Stimulated activated CD4-positive, alpha-beta T cell treated with anti-CD3 and anti-CD28 coated beads, Interleukin-4, amount 100 ng/mL, for 48 hours (primary cell): ENCODE measurements around the gene MACROD1.

Experiments used
- DNase-seq, 2 donors: peaks; one replicate each; pipeline ENCODE4 v3.0.0-alpha.2; 2020; ENCODE audit warnings: low read depth in 2 of 2

The MACROD1 gene

DNA sequence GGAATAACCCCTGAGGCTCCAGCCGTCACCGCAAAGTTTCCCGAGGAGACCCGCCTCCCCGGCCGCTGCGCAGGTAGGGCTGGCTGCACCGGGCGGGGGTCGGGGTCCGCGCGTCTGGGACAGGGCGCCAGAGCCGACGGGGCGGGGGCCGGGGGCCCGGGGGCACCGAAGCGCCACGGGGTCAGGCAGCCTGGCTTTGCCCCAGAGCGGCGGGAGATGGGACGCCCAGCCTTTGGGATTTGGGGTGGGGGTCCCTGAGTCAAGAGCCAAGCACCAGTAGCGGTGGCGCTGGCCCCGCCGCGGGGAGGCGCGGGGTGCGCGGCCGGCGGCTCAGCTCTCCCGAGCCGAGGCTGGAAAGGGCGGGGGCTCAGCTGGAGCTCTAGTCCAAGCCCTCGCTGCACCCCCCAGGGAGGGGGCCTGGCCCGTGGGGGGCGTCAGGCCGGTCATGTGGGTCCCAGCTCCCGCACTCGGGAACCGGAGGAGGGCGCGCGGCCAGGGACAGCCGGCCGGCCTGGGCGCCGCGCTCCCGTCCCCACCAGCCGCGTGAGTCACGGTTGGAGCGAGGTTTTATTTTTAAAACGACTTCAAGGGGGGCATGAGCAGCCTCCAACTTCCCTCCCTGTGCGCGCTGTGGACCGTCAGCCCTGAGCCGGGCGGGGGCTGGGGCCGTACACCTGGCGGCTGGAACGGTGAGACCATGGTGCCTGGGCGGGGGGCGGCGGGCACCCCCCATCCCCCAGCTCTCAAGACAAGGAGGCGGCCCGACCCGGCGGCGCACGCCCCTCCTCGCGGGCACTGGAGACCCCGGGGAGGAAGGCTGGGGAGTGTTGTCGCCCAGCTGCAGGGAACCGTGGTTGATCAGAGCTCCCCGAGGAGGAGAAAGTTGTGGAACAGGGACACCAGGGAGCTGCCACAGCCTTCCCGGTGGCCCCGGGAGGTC, 129.6 kb downstream of the MACROD1 start:
- DNase-seq, result no peak

DNA sequence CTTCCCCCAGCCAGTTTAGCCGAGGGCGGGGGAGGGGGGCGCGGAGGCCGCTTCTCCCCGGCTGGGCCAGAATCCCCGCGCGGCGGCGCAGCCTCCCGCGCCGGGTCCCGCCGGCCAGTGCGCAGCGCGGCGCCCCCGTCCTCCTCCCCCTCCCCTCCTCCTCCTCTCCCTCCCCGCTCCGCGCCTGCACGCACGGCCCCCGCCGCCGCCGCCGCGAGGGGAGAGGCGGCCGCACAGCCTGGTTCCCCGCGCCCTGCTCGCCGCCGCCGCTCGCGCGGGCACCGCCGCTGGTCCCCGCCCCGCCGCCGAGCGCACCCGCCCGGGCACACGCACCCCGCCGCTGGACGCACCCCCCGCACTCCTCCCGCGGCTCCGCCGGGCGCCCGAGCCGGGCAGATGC, 130.3 kb downstream of the MACROD1 start, which contains the start of gene FLRT1:
FLRT1 (plus strand) TSS at position 356 of the 400 bp plus-strand sequence. CDS start 80,337 bp downstream, outside the sequence.
- no peak for DNase-seq

DNA sequence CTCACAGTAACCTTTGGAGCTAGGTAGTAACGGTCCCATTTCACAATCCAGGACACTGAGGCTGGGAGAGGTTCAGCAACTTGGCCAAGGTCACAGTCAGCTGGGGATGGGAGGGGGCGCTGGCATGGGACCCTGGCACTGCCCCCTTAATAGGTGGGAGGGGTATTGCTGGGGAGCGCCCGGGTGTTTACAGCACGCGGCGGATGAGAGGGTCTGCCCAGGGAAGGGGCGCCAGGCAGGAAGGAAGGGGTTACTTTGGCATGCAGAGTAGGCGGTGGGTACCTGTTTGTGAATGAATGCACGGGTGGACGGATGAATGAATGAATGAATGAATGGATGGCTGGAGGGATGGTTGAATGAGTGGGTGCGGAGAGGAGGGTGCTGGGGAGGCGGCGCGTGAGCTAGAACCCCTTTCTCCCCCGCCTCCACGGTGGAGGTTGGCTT, 130.8 kb downstream of the MACROD1 start:
- DNase-seq, result no peak

DNA sequence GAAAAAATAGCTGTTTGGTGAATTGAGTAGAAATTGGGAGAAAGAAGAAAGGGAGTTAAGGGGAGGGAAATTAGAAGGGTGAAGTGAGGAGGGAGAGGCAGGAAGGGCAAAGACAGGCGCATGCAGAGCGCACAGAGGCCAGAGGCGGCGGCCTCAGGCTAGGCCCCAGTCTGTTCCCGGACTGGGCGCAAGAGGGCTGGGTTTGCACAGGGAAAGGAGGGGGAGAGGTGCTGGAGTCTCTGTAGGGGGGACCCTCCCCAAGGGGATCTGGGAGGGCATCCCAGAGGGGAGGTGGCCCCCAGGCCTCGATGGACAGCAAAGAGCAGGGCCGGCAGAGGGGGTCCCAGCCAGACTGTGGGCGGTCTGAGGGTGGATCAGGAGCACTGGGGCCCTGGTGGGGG, 131.5 kb downstream of the MACROD1 start:
- no peak for DNase-seq

DNA sequence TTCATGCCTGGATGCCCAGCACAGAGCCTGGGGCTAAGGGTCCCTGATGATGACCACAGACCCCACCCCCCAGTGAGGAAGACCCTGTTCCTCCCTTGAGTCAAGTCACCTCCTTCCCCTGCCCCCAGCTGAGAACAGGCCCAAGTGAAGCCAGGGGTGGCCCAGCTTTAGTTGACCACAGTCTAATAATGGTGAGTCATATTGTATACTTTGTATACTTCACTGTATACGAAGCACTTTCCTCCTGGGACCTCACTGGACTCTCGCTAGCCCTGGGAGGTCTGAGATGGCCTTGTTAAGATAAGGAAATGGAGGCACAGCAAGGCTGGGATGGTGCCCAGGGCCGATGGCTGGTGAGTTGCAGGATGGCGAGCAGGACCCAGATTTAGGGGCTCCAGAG, 133.9 kb downstream of the MACROD1 start:
- DNase-seq, result no peak

DNA sequence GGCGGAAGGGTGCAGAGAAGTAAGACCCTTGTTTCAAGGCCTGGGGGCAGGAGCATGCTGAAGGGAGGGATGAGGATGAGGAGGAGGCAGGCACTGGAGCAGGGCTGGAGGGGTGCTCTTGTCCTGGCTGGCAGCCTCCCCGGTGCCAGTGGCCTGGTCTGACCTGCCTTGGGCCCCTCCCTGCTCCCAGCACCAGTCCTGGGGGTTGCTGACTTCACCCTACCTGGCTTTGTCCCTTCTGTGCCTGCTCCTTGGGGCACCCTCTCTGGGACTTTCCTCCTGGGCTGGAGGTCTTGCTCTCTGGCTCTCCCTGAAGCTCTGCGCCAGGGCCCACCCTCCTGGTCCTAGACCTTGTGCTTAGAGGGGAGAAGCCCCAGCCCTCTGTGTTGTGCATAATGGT, 134.9 kb downstream of the MACROD1 start:
- DNase-seq, result no peak

DNA sequence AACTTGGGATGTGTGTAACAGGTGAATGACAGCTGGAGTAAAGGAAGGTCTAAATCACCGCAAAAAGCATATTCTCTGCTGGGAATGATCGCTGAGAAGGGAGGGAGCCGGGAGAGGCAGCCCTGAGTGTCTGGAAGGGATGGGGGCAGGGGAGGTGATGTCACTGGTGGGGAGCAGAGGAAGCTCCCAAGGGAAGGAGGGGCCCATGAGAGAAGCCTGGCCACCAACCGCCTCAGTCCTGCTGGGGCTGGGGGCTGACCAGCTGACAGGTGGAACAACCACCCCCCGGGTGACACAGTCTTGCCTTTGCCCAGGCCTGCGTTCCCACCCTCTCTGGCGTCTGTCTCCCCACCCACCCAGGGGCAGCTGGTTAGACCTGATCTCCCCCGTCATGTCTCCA, 136.1 kb downstream of the MACROD1 start:
- no peak for DNase-seq

DNA sequence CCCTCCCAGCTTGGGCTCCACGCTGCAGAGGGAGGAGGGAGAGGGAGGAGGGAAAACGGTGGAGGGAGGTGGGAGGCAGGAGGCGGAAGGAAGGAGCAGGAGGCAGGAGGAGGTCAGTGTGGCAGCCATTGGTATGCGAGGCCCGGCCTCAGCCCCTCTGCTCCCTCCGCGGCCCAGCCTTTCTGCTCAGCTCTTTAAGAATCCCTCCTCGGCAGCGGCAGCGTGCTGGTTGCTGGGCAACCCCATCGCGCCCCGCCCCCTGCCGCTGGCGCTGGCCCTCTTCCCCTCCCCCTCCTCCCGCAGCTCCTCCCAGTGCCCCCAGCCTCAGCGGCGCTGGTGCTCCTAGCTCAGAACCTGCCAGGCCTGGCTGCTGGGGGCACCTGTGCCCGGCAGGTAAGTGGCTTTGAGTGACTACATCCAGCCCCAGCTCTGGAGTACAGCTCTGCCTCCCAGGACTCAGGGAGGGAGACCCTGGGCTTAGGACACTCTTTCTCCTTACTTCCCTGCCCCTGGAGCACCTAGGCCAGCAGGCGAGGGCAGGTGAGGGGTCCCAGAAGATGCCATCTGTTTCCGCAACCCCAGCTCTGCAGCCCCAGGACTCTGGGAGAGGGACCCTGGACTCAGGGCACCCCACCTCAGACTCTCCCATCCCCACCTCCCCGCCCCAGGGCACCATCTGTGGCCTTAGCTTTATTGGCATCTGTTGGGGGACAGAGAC, 137.4 kb downstream of the MACROD1 start:
- no peak for DNase-seq

DNA sequence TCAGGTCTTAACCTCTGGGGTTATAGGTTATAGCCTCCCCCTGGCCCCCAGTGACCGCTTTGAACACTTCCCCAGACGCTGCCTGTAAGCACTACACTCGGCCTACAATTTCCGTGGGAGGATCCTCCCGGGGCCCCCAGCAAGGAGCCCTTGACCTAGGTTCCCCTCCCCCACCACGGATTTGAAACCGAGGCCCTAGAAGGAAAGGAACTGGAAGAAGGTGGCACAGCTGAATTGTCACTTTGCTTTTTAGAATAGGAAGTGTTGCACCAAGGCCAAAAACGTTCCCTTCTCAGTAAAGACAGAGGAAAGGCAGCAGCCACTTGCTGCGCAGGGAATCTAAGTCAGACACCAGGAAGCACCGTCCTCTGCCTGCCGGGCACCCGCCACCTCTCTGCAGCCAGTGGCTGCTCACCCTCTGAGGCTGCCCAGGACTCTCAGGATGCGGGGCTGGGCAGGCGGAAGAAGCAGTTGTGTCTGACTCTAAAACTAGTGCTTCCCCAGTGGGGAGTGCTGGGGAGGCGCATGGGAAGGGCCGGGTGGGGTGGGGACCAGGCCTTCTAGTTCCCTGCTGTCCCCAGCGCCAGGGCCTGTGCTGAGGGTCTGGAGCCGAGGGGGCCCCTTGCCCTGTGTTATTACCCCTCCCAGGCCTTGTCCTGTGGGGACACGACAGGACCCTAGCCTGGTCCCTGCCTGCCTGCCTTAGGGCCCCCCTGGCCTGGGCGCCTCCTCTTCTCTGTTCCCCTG, 138.1 kb downstream of the MACROD1 start:
- no peak for DNase-seq

DNA sequence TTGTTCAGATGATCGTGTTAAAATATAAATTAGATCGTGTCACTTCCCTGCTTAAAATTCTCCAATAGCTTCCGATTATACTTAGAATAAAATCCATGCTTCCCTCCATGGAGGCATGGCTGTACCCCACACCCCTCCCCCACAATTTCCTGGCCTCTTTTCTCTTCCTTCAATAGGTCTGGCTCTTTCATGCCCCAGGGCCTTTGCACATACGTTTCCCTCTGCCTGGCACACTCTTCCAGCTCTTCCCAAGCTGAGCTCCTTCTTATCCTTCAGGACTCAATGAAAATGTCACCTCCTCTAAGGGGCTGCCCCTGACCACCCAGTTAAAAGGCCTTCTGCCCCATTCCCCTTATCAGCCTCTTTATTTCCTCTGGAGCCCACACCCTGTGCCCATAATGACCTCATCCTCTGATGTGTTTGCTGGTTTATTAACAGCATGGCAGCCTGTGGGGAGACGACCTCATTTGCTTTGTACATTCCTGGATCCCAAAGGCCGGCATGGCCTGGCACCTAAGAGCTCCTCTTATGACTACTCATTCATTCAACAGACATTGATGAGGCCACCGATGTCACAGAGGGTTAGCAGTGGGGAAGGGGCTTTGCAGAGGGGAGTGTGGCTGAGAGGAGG, 139.2 kb downstream of the MACROD1 start:
- DNase-seq, result no peak

DNA sequence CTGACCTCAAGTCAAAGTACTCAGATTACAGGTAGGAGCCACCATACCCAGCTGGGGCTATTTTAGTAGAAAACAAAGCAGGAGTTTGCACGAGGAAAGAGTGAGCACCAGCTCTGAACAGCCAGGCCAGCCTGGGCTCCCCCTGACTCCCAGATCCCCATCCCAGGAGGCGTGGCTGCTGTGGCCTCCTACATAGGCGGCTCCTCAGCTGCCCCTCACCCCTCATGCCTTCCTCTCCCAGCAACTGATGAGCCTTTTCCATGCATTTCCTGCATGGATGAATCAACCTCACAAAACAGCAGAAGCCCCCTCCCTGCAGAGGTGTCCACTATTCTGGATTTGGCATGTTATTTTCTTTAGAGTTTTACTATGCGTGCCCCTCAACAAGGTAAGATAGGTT, 140.7 kb downstream of the MACROD1 start:
- no peak for DNase-seq

DNA sequence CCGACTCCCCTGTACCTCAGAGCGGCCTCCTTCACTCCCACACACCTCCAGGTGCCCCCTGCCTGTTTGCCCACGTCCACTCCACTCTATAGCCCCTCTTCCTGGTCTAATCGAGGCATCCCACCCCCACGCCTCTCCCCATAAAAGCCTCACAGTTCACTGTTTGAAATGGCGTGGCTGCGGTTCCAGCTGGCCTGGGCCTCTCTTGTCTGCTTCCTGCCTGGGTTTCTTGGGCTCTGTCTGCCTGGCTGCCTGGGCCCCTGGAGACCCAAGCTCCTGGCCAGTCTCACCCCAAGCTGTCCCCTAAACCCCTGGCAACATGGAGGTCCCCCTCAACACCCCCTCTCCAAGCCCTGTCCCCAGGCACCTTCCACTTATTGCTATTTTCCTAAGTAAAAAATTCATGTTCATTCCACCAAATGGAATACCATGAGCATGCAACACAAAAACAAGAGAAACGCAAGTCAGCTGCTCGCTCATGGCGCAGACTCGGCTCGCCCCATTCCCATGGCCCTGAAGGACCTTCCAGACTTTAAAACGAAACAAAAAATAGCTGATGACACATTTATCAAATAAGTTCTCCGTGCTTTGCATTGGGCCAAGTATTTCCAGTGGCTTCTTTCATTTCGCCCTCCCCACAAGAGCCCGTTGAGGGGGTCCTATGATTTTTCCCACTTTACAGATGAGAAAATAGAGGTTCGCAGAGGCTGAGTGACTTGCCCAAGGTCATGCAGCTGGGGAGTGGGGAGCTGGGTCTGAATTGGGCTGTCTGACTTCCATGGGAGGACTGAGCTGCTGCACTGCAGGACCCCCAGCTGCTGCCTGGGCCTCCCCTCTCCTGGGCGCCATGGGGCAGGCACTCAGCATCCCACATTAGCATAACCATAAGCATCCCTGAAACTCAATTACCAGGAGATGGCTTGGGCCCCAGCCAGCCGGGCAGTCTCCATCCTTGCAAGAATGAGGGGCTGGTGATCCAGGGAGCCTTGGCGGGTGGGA, 141.9 kb downstream of the MACROD1 start:
- no peak for DNase-seq

DNA sequence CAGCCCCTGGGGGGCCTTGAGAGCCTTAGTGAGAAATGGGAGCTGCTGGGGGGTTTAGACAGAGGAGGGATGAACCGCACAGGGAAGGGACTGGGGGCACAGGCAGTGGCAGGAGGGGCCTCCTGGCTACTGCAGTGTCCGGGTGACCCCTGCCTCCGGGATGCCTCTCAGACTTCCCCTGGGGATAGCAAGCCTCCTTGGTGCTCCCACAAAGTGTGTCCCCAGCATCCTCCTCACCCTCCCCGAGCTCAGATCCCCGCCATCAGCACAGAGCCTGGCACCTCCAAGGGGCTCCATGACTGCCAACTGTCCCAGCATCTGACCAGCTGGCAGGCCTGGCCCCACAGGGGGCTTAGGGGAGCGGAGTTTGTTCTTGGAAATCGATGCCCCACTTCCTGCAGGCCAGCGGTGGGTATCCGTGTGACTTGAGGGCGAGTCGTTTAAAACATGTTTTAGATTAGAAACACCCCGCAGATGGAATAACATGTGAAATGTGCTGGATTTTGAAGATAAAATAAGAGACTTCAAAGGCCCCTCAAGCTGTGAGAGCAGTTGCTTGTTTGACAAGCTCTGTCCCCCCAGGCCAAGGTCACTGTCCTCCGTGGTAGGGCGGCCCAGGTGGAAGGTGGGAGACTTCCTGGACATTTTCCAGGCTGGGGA, 143.7 kb downstream of the MACROD1 start:
- no peak for DNase-seq

DNA sequence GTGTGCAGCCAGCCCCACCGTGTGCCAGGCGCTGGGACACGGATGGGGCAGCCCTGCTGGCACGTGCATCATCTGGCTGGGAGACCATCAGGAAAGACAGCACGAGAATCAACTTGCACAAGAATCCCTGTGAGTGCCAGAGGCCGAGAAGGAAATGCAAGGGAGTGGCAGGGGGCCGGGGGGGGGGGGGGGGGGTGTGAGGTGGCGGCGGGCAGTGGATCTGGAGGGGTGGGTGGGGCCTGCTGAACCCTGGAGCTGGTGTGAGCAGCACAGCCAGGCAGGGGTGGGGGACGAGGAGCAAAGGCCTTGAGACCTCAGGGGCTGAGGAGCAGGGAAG, 144.2 kb downstream of the MACROD1 start:
- no peak for DNase-seq

DNA sequence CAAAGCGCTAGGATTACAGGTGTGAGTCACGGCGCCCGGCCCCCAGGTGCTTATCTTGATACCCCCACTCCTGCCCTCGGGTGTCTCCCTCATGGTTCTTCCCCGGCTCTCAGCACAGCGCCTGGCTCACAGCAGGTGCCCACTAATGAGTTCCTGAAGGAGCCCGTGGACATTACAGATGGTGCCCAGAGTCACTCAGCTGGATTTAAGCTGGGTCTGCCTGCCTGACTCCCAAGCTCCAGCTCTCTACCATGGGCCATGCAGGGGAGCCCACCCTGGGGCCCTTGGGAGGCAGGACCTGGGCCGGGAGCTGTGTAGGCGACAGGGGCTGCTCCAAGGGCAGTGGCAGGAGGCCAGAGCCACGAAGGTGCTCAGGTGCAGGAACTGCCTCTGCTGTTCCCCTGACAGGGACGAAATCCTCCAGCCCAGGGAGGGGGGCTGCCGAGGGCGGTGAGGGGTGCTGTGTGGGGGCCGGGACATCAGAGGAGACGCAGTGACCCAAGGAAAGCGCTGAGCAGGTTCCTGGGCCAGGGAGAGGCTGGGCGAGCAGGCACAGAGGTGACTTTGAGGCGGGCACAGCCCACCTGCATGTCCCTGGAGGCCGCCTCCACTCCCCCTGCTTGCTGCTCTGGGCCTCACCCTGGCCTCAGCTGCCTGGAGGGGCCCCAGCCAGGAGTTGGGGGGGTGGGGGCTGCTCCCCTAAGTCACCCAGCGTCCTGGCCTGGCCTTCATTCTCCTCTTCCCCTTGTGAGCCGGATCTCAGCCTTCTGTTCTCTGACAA, 144.7 kb downstream of the MACROD1 start:
- DNase-seq, result no peak

DNA sequence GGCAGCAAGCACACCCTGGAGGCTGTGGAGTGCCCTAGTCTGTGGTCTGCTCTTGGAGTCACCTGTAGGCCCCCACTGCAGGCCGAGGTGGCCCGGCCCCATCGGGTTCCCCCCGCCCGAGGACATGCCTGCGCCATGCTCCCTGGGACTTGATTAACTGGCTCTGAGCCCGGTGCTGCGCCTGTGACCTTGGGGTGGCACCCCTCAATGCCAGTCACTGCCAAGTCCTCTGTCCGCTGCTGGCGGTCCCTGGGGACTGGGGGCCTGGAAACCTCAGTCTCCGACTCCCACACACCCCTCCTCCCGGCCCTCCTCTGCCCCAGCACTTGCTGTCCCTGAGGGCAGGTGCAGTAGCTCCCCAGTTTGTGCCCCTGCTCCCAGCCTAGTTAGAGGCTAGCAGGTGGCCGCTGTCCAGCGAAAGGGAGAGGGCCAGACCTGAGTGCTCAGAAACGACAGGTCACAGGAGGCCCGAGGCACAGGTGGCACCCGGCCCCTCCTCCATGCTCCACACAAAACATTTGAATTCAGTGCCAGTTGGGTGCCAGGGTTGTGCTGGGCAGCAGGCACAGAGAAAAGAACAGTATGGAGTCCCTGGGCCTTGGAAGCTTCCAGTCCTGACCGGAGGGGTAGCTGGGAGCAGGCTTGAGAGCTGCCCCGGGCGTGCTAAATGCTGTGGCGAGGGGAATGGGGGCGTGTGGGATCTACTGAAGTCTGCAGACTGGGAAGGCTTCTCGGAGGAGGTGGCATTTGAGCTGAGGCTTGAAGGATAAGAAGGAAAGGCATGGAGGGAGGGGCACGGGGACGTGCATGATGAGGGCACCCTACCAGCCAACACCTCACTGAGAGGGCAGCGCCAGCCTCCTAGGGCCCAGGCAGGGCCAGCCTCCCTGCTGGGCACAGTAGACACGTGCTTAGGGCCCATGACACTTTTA, 146.5 kb downstream of the MACROD1 start:
- no peak for DNase-seq

DNA sequence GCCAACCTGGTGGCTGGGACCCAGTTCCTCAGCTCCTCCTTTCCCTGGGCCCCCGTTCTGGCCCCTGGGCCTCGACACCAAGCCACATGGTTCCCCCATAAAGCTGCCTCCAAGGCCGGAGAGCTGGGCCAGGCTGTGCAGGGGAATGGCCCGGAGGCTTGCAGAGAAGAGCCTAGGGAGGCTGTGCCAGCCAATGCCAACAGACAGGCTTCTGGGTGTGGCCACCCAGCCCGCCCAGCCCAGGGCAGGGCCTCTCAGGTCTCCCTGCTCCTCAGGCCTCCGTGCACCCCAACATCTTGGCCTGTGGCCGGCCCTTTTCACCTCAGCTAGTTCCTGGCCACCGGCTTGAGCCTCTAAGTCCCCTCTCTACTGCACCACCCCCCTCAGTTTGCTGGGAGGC, 147.6 kb downstream of the MACROD1 start:
- no peak for DNase-seq

DNA sequence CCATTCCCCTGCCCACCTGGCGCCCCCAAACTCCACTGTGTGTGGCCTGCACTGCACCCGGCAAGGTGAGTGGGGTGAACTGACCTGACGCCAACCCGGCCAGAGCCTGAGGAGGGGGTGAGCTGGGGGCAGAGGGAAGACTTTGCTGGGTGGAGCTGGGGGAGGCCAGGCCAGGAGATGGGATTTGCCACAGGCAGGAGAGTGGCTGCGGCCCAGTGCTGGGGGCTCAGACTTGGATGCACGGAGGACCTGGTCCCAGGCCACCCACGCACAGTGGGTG, 148.0 kb downstream of the MACROD1 start:
- DNase-seq, result no peak
